NCI-H1694 (cell line): Measurements from ENCODE around the gene EPM2AIP1.
"Not testable (repeated sequence)": the region's sequence is repeated elsewhere in the genome, so short reads cannot be mapped to it uniquely, and the experiment has no call there.

Experiments
- DNase-seq: peaks from one replicate; lab custom pipeline; 2025; lab: John Stamatoyannopoulos, UW

Gene EPM2AIP1

GRCh38 chr3:36993326-36994283 lies 674 bp upstream of the EPM2AIP1 start, which contains the start of gene MLH1:
Gene MLH1 (plus strand): TSS chr3:36993518. CDS start chr3:36993548, 30 bp downstream.
- DNase-seq, result no peak

GRCh38 chr3:36991923-36992805 lies 767 bp downstream of the EPM2AIP1 start:
- no peak for DNase-seq

- no peak for DNase-seq
Measured at GRCh38 chr3:36991147-36991546, 1.8 kb downstream of the EPM2AIP1 start.

- no peak for DNase-seq
Measured at GRCh38 chr3:36989568-36989967, 3.4 kb downstream of the EPM2AIP1 start.

GRCh38 chr3:36989005-36989404 lies 3.9 kb downstream of the EPM2AIP1 start:
- DNase-seq, result no peak

- DNase-seq, result no peak
Measured at GRCh38 chr3:36988356-36988755, 4.6 kb downstream of the EPM2AIP1 start.

- no peak for DNase-seq
Measured at GRCh38 chr3:36981006-36981405, 11.9 kb downstream of the EPM2AIP1 start.

- no peak for DNase-seq
Measured at GRCh38 chr3:36973139-36973538, 19.8 kb downstream of the EPM2AIP1 start.

GRCh38 chr3:36972163-36972562 lies 20.8 kb downstream of the EPM2AIP1 start:
- no peak for DNase-seq

- peak; percentile 27 for DNase-seq
Measured at GRCh38 chr3:36969540-36970432, 23.1 kb downstream of the EPM2AIP1 start.

GRCh38 chr3:36969085-36969484 lies 23.8 kb downstream of the EPM2AIP1 start:
- no peak for DNase-seq

GRCh38 chr3:36965440-36965839 lies 27.5 kb downstream of the EPM2AIP1 start:
- no peak for DNase-seq

GRCh38 chr3:36964817-36965216 lies 28.1 kb downstream of the EPM2AIP1 start:
- DNase-seq, result no peak

GRCh38 chr3:36964331-36964730 lies 28.6 kb downstream of the EPM2AIP1 start:
- no peak for DNase-seq

GRCh38 chr3:36963008-36963407 lies 29.9 kb downstream of the EPM2AIP1 start:
- not testable (repeated sequence) for DNase-seq

- DNase-seq, result no peak
Measured at GRCh38 chr3:36960502-36960901, 32.4 kb downstream of the EPM2AIP1 start.

GRCh38 chr3:36959821-36960220 lies 33.1 kb downstream of the EPM2AIP1 start:
- DNase-seq, result peak; percentile 8

GRCh38 chr3:36957862-36958686 lies 34.9 kb downstream of the EPM2AIP1 start:
- no peak for DNase-seq

GRCh38 chr3:36957063-36957462 lies 35.9 kb downstream of the EPM2AIP1 start:
- no peak for DNase-seq

- DNase-seq, result no peak
Measured at GRCh38 chr3:36956155-36956554, 36.8 kb downstream of the EPM2AIP1 start.
